ENCODE measurements around the gene CNTFR. TPM values are rescaled to one million over a fixed set of nuclear protein-coding genes. Genes with fewer than 3 reads are reported as not detected.

The CNTFR gene
- total and polyA plus RNA-seq, 2 donors (not counting 1 experiment from before 2014, with no cell fraction given): not detected

DNA sequence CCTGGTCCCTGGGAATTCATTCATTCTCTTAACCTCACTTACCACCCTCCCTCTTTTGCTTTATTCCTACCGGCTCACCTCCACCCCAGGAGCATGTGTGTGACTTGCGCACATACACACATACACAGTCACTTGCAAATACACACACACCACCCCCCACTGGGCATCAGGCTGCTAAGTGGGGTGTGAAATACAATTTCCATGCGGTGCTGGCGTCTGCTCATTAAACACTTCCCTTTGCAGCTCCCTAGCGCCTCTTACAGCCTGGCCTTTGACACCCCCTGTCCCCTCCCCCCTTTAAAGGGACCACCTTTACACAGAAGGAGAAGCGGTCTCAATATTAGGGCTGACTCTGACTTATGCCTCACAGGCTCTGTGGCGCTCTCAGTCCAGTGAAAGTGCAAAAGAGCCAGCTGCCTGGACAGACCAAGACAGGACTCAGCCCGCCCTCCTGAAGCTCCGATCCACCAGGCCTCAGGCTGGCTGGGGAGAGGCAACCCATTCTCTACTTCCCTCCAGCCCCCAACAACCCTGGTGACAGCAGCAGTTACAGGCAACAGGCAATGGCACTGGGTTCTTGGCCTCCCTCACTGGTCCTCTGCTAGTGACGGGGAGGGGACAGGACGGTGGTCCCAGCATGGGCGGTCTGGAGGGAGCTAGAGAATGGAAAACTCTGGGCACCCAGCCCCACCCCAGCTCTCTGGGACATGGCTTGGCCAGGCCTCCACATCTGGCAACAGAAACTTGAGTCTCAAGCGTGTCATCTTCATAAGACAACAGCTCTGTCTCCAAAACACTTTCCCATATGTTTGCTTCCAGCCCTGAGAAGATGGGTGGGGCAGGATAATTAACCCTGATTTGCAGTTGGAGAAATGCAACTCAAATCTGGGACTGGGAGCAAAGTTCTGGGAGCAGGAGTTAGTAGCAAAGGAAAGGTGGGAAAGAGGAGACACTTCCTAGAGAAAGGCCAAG is 78.7 kb downstream of the CNTFR start:
- POLR2A ChIA-PET: no interaction called here
- no peak overlapping the region for H3K27ac Mint-ChIP-seq
- H3K79me2 ChIP-seq (ENCODE audit: control insufficient read depth, insufficient read depth, low read length): no peaks in the 10 kb centered on the region
- H4K20me1 ChIP-seq (ENCODE audit: control insufficient read depth, insufficient read depth, low read length, poor library complexity, severe bottlenecking): no peaks in the 10 kb centered on the region
- TF ChIP-seq EZH2 (IDR thresholded peaks at IDR 0.05; ENCODE audit: borderline replicate concordance, insufficient read depth, low read depth, low read length, poor library complexity, severe bottlenecking): no peak
- TF ChIP-seq, protein P1, sequence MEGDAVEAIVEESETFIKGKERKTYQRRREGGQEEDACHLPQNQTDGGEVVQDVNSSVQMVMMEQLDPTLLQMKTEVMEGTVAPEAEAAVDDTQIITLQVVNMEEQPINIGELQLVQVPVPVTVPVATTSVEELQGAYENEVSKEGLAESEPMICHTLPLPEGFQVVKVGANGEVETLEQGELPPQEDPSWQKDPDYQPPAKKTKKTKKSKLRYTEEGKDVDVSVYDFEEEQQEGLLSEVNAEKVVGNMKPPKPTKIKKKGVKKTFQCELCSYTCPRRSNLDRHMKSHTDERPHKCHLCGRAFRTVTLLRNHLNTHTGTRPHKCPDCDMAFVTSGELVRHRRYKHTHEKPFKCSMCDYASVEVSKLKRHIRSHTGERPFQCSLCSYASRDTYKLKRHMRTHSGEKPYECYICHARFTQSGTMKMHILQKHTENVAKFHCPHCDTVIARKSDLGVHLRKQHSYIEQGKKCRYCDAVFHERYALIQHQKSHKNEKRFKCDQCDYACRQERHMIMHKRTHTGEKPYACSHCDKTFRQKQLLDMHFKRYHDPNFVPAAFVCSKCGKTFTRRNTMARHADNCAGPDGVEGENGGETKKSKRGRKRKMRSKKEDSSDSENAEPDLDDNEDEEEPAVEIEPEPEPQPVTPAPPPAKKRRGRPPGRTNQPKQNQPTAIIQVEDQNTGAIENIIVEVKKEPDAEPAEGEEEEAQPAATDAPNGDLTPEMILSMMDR (IDR thresholded peaks at IDR 0.05): no peak
- CTCF ChIA-PET: interaction anchor here (3.6 kb wide), 1 partner anchor 9 kb away, joined by 14 read pairs; no protein-coding TSS in a partner anchor
- H3K9me3 ChIP-seq (ENCODE audit: control extremely low read depth in 1 of 3, control insufficient read depth in 2 of 3, insufficient read depth in 1 of 3, low read length in 2 of 3): no peaks in the 10 kb centered on the region
- intact Hi-C loops (cut with micrococcal nuclease): no loop called here
- no peak overlapping the region for H3K4me3 ChIP-seq (ENCODE audit: control extremely low read depth in 1 of 5, extremely low read depth in 1 of 5, insufficient read depth in 1 of 5, low read depth in 2 of 5, low read length in 4 of 5)
- H2AFZ ChIP-seq (ENCODE audit: insufficient read depth, low read depth, low read length, poor library complexity, severe bottlenecking): no peak overlapping the region
- H3K4me1 ChIP-seq (ENCODE audit: control insufficient read depth in 2 of 2, insufficient read depth in 2 of 2, low read length in 2 of 2): no peaks in the 10 kb centered on the region
- H3K4me3 Mint-ChIP-seq: no peak overlapping the region
- H3K27ac ChIP-seq (ENCODE audit: low read length in 2 of 2): no peak overlapping the region
- H3K9ac ChIP-seq (ENCODE audit: low read length): no peak overlapping the region
- DNase-seq: no peak
- peaks cover 19% of the 10 kb centered on the region for H3K27me3 Mint-ChIP-seq
- H3K4me2 ChIP-seq (replicated peaks; ENCODE audit: low read depth, low read length, poor library complexity, severe bottlenecking): no peak overlapping the region
- H3K27me3 ChIP-seq (replicated peaks in 1 of 4; ENCODE audit: control extremely low read depth in 1 of 4, control insufficient read depth in 3 of 4, insufficient read depth in 4 of 4, low read length in 3 of 4): peaks cover 0 to 3% (median 0%) of the 10 kb centered on the region in 4 experiments
- no peak for ATAC-seq (ENCODE audit: low read depth)
- WGBS (ENCODE audit: insufficient coverage): 85% methylated on average over 10 of the region's 13 CpGs
- H3K36me3 ChIP-seq (replicated peaks in 1 of 2; ENCODE audit: control extremely low read depth in 1 of 2, control insufficient read depth in 1 of 2, extremely low read depth in 1 of 2, insufficient read depth in 2 of 2, low read length in 1 of 2): no peaks in the 10 kb centered on the region
- no peaks in the 10 kb centered on the region for H3K9me3 Mint-ChIP-seq (ENCODE audit: insufficient read depth)
- H3K4me1 Mint-ChIP-seq: no peaks in the 10 kb centered on the region

DNA sequence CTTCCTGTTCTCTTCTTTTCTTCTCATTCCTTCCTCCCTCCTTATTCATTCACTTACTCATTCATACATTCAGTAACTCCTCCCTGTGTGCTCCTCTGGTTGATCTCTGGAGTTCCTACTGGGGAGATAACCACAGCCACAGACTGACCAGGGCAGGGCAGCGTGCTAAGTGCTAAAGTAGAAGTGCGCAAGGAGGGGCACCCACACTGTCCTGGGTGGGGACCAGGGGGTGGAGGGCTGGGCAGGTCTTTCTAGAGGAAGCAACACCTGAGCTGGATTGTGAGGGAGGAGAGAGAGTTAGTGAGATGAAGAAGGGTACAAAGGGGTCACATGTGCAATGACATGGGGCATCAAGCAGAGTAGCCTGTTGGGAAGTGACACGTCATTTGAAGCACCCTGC is 80.6 kb downstream of the CNTFR start:
- no peak overlapping the region for H3K4me2 ChIP-seq (replicated peaks; ENCODE audit: low read depth, low read length, poor library complexity, severe bottlenecking)
- WGBS (ENCODE audit: insufficient coverage): 87% methylated on average over 2 of the region's 3 CpGs
- H3K4me3 ChIP-seq (ENCODE audit: control extremely low read depth in 1 of 5, extremely low read depth in 1 of 5, insufficient read depth in 1 of 5, low read depth in 2 of 5, low read length in 4 of 5): no peak overlapping the region
- H3K4me3 Mint-ChIP-seq: no peak overlapping the region
- TF ChIP-seq EZH2 (IDR thresholded peaks at IDR 0.05; ENCODE audit: borderline replicate concordance, insufficient read depth, low read depth, low read length, poor library complexity, severe bottlenecking): no peak
- TF ChIP-seq, protein P1 (IDR thresholded peaks at IDR 0.05): no peak
- no peak for DNase-seq
- H3K9me3 Mint-ChIP-seq (ENCODE audit: insufficient read depth): no peaks in the 10 kb centered on the region
- no peaks in the 10 kb centered on the region for H4K20me1 ChIP-seq (ENCODE audit: control insufficient read depth, insufficient read depth, low read length, poor library complexity, severe bottlenecking)
- no peak overlapping the region for H3K9ac ChIP-seq (ENCODE audit: low read length)
- H3K27me3 Mint-ChIP-seq: peaks cover 30% of the 10 kb centered on the region
- no peaks in the 10 kb centered on the region for H3K79me2 ChIP-seq (ENCODE audit: control insufficient read depth, insufficient read depth, low read length)
- H2AFZ ChIP-seq (ENCODE audit: insufficient read depth, low read depth, low read length, poor library complexity, severe bottlenecking): no peak overlapping the region
- peaks cover 0 to 7% (median 0%) of the 10 kb centered on the region in 4 experiments for H3K27me3 ChIP-seq (replicated peaks in 1 of 4; ENCODE audit: control extremely low read depth in 1 of 4, control insufficient read depth in 3 of 4, insufficient read depth in 4 of 4, low read length in 3 of 4)
- ChIA-PET POLR2A (no interaction called here), CTCF (no interaction called here)
- no peaks in the 10 kb centered on the region for H3K9me3 ChIP-seq (ENCODE audit: control extremely low read depth in 1 of 3, control insufficient read depth in 2 of 3, insufficient read depth in 1 of 3, low read length in 2 of 3)
- H3K4me1 Mint-ChIP-seq: no peaks in the 10 kb centered on the region
- H3K4me1 ChIP-seq (ENCODE audit: control insufficient read depth in 2 of 2, insufficient read depth in 2 of 2, low read length in 2 of 2): no peaks in the 10 kb centered on the region
- no peaks in the 10 kb centered on the region for H3K36me3 ChIP-seq (replicated peaks in 1 of 2; ENCODE audit: control extremely low read depth in 1 of 2, control insufficient read depth in 1 of 2, extremely low read depth in 1 of 2, insufficient read depth in 2 of 2, low read length in 1 of 2)
- H3K27ac Mint-ChIP-seq: no peak overlapping the region
- no peak overlapping the region for H3K27ac ChIP-seq (ENCODE audit: low read length in 2 of 2)
- ATAC-seq (ENCODE audit: low read depth): no peak
- intact Hi-C loops (cut with micrococcal nuclease): no loop called here

Measured in B cell (primary cell).